Measurements from ENCODE around the gene CDK10.

Gene CDK10

GRCh38 chr16:89738072-89738377, 51.5 kb downstream of the CDK10 start:
- no peak for DNase-seq

GRCh38 chr16:89738538-89739317, 52.2 kb downstream of the CDK10 start:
- DNase-seq = no peak

DNA sequence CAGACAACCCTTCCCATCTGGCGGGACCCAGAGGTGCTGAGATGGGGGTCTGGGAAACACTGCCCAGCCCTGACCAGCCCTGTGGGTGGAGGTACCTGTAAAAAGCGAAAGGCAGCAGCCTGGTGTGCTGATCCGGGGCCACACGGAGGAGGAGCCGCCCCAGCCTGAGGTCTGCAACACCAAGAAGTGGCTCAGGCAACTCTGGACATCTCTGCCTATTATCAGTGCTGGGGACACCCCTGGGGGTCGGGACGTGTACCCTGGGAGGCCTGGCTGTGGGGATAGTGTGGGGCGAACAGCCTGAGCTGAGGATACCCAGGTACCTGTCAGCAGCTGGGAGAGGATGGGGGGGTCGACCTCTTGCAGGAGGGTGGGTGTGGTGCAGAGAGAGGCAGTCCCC, 52.9 kb downstream of the CDK10 start:
- no peak for DNase-seq

DNA sequence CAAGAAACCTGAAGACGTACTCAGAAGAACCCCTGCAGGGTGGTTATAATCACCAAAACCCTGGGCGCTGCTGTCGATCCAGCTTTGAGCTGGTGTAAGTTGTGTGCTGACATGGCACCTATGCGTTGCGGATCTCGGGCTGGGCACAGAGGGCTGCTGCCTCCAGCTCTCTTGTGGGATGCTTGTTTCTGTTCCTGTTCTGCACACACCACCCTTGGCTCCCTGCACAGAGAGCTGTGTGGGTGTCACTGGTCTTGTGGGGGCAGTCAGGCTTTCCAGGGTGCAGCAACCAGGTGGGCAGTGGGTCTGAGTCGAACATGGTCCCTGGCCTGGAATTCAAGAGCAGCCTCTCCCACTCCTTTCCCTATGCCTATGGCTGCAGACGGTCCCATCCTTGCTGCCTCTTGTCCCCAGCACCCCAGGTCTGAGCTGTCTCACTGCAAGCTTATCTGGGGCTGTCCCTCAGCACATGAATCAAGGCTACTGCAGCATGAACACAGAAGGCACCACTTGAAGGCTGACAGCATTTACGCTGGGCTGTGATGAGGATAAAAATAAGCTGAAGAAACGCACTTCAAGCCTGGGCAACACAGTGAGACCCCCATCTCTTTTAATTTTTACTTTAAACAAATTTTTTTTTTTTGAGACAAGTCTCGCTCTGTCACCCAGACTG, 55.0 kb downstream of the CDK10 start:
- no peak for DNase-seq

DNA sequence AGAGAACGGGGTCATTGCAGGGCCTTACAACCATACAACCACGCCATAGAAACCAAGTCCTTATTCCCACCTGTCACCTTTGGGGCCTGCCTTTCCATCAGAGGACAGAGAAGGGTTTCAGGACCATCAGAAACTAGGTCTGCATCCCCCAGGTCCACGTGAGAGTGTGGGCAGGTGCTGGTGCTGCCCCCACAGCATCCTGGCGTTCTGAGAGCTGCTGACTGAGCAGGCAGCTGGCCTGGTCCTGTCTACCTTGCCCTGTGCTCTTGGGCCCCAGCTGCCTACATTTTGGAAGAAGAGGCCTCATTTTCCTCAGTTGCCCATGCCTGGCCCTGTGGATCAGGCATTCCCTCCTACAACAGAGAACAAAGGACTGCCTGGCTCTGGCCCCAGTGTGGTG, 56.5 kb downstream of the CDK10 start:
- no peak for DNase-seq

DNA sequence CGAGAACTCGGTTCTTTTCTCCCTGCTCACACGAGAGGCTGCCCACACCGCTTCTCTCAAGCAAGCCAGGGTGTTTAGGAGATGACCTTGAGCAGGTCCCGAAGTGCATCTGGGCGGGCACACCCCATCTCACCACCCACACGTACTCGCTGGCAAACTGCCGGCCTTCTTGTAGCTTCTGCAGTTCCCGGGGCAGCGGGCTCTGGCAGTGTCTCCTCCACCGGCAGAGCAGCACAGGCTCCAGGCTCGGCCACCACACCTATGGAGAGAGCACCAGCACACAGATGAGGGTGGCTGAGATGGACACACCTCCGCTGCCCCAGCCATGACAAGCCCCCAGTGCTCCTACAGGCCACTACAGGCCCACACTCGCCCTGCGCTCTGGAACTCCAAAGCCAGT, 58.3 kb downstream of the CDK10 start:
- DNase-seq = no peak
